IPS-NIHi11 (cell line): ENCODE results near the gene ARSA.
A peak's percentile ranks its signal among the peaks of the same experiment; 100 is the strongest.

Experiments used
- DNase-seq: peaks from one replicate; pipeline ENCODE4 v3.0.0; 2012; ENCODE audit warnings: mixed read lengths, low spot score

The ARSA gene

DNA sequence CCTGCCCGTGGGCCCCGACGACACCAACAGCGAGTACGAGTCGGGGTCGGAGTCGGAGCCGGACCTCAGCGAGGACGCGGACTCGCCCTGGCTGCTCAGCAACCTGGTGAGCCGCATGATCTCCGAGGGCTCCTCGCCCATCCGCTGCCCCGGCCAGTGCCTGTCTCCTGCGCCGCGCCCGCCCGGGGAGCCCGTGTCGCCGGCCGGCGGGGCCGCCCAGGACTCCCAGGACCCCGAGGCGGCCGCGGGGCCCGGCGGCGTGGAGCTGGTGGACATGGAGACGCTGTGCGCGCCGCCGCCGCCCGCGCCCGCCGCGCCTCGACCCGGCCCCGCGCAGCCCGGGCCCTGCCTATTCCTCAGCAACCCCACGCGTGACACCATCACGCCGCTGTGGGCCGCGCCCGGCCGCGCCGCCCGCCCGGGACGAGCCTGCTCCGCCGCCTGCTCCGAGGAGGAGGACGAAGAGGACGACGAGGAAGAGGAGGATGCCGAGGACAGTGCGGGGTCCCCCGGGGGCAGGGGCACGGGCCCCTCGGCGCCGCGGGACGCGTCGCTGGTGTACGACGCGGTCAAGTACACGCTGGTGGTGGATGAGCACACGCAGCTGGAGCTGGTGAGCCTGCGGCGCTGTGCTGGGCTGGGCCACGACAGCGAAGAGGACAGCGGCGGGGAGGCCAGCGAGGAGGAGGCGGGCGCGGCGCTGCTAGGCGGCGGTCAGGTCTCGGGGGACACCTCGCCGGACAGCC lies 23.5 kb downstream of the ARSA start:
- no peak for DNase-seq

DNA sequence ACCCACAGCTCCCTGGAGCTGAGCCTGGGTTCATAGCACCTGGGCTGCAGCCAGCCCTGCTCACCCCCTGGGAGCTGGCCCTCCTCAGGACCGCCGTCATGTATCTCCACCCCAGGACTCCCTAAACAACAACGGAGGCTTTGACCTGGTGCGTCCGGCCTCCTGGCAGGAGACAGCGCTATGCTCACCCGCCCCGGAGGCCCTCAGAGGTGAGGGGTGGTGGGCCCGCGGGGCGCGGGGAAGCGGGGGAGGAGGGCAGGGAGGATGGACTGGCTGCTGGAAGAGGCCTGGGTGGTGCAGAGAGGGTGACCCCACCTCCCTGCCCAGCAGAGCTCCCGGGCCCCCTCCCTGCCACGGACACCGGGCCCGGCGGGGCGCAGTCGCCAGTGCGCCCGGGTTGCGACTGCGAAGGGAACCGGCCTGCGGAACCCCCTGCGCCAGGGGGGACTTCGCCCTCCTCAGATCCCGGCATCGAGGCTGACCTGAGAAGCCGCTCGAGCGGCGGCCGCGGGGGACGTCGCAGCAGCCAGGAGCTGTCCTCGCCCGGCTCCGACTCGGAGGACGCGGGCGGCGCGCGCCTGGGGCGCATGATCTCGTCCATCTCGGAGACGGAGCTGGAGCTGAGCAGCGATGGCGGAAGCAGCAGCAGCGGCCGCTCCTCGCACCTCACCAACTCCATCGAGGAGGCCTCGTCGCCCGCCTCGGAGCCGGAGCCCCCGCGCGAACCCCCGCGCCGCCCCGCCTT lies 24.3 kb downstream of the ARSA start:
- no peak for DNase-seq

DNA sequence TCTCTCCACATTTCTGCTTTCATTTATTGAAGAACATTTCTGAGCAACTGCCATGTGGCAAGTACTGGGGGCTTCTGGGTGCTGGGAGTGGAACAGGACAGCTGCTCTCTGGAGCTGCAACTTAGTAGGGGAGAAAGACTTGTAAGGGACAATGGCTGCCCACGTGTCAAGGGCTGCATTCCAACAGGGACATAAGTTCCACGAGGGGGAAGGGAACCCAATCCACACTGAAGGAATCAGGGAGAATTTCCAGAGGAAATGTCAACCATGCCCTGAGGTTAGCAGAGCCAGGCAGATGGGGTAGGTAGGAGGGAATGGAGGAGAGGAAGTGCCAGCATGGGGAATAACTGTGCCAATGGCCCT lies 25.6 kb downstream of the ARSA start:
- DNase-seq: no peak

DNA sequence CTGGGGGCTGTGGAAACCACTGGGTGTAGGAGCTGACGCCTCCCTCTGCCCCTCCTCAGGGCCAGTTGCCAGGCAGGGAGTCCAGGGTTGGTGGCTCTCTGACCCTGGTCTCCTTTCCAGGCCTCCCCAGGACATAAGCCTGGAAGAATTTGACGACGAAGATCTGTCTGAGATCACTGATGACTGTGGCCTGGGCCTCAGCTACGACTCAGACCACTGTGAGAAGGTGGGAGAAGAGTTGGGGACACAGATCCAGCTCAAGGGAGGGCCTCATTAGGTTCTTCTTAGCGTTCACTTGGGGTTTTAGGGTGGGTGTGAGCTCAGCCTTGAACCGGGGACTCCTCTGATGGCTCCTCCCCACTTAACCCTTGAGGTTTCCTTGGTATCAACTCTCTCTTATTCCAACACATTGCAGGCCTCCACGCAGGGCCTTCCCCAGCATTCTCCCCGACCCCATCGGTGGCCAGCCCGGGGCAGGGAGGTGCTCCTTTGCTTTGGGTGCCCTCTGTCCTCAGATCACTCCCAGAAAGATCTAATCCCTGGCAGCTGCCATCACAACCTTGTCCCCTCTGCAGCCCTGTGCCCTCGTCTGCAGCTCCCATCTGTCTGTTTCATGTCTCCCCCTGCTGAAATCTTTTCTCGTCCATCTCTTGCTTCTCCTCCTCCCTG lies 26.1 kb downstream of the ARSA start:
- DNase-seq: no peak

DNA sequence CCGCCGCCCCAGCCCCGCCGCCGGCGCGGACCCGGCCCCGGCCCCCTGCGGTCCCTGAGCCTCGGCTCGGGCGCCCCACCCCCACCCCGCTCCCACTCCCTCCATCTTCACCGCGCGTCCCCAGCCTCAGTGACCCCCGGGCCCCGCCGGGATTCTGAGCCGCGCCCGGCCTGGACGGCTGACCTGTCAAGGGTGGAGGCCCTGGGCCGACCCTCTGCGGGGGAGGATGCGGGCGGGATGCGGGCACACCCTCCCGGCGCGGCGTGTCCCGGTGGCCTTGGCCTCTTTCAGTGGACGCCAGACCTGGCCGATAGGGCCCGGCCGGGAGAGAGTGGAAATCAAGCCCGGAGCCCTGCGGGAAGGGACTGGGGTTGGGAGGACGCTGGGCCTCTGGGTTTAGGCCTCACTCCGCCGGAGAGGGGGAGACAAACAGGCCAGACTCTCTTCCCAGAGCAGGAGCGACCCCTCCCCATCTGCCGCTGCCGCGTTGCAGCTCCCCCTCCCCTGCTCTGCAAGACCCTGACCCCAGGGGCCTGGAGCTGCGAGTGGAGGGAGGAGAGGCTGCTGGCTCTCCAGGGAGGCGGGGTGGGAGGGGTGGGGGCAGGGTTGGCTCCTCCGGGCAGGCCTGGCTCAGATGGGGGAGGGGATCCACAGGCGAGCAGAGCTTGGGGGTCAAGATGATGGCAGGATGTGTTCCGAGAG lies 26.8 kb downstream of the ARSA start:
- peak; percentile 59 for DNase-seq

DNA sequence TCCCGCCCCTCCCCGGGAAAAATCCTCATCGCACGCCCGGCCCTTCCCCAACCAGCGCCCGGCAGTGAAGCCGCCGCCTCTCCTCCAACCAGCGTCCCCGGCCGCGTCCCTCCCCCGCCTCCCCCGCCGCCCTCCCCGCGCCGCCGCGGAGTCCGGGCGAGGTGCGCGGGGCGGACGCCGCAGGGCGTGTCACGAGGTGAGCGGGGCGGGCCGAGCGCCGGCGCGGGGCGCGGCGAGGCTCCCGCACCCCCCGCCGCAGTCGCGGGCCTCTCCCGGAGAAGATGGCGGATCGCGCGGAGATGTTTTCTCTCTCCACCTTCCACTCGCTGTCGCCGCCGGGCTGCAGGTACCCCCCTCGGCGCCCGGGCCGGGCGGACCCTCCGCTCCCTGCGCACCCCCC lies 27.4 kb downstream of the ARSA start, which contains the start of gene MAPK8IP2:
TSS of gene MAPK8IP2 (plus strand) at position 256 of the 400 bp plus-strand sequence. CDS start at position 282, 26 bp downstream.
- DNase-seq: peak; percentile 75

DNA sequence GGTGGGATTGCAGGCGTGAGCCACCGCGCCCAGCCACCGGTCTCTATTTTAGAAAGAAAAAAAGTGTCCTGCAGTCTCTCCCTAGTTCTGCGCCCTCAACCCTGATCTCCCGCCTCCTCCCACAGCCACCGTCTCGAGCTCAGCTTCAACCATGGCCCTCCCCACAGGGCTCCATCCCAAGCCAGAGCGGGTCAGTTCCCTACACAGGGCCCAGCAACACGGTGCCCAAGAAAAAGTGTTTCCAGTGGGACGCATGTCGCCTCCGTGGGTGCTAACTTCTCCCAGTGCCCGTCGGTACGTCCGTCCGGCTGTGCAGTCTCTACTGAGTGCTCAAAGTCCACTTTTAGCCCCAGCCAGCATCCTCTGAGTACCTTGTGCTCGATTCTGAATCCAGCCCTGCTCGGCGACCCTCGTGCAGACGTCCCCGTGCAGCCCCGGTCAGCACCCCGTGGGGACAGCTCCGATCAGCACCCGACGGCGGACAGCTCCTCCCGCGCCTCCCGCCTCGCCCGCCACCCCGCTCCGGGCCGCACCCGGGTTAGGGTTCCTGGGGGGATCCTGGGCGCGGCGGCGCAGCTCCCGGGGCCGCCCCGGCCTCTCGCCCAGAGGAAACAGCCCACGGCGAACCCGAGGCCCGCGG lies 28.0 kb downstream of the ARSA start:
- DNase-seq: peak; percentile 99

DNA sequence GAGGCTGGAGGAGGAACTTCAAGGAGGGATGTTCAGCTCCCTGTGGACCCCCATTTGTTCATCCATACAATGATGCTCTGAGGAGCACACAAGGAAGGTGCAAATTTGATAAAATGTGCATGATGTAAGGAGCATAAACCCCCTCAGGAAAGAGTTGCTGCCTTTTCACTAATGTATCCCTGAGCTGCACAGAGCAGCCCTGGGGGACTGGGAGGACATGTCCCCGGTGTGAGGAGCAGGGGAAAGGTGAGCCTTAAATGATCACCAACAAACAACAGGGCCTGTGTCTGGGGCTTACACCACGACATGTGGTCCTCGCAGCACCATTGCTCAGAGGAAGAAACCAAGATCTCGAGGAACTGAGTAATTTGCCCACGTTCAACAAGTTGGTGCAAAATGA lies 30.9 kb downstream of the ARSA start:
- no peak for DNase-seq

DNA sequence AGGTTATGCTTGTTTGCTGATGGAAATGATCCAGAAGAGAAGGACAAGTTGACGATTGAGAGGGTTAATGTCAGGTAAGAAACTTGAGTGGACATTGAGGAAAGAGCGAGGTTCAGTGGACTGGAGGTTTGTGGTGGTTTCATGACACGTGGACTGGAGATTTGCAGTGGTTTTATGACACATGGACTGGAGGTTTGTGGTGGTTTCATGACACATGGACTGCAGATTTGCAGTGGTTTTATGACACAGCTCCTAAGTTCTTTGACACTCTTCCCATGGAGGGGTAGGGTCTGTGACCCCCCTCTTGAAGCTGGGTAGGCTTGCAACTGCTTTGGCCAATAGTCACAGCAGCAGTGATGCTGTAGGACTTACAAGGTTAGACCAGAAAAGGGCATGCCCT lies 32.8 kb downstream of the ARSA start:
- no peak for DNase-seq

DNA sequence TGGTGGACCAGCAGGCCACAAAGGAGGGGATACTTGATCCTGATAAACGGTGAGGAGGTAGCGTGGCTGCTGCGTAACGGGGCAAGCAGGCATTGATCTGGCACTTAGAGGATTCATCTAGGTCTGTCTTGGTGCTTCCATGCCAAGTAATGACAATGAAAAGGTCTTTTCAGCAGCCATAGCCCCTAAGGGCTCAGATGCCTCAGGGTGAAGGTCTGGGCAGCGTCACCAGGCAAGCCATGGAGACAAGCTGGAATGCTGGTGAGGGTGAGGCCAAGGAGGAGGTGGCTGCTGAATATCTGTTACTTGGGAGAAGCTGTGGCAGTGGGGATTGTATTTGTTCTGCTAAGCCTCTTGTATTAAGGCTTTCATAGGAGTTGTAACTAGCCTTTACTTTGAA lies 40.5 kb downstream of the ARSA start:
- DNase-seq: no peak

DNA sequence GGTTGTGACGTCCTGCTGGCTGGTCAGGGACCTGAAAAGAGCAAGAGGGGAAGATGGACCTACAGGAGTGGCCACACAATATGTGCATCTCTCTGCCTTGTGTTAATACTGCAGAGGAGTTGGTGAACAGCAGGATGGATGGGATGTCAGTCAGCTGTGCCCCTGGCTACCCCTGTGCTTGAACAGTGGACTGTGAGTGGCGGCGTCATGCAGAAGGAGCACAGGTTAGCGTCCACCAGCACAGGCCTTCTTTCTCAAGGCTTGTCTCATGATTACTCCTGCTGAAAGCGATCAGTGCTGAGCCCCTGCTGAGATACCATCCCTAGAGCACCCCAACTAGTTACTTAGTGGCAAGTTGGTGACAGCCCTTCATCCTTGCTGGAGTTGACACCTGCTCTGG lies 41.5 kb downstream of the ARSA start:
- DNase-seq: no peak

DNA sequence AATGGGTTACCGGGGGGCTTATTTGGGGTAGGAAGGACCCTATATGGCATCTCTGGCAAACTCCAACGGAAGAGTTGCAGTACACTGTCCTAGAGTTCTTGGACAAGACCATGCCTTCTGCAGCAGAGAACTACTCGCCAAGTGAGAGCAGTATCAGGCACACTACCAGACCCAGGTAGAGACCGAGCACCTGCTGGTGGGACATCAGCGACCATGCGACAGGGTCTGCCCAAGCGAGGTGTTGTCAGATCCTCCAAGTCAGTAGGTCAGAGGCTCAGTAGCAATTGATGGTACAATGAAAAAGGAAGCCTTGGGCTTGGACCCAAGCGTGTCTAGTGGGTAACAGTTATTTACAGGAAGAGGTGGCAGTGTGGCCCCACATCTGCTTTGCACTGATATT lies 42.2 kb downstream of the ARSA start:
- no peak for DNase-seq

DNA sequence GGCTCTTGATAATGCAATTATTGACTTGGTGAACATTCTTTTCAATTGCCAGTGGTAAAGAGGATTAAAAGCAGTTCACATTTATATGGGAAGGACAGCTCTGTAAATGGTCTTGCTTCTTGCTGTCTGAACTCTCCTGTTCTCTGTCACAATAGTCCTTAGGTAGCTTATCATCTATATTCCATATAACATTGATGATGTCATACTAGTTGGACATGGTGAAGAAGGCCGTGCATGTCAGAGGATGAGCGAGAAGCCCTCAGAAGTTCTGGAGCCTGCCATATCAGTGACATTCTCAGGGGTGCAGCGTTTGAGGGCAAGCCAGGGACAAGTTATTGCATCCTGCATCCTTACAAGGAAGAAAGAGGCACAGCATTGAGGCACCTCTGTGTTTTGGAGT lies 42.7 kb downstream of the ARSA start:
- no peak for DNase-seq

DNA sequence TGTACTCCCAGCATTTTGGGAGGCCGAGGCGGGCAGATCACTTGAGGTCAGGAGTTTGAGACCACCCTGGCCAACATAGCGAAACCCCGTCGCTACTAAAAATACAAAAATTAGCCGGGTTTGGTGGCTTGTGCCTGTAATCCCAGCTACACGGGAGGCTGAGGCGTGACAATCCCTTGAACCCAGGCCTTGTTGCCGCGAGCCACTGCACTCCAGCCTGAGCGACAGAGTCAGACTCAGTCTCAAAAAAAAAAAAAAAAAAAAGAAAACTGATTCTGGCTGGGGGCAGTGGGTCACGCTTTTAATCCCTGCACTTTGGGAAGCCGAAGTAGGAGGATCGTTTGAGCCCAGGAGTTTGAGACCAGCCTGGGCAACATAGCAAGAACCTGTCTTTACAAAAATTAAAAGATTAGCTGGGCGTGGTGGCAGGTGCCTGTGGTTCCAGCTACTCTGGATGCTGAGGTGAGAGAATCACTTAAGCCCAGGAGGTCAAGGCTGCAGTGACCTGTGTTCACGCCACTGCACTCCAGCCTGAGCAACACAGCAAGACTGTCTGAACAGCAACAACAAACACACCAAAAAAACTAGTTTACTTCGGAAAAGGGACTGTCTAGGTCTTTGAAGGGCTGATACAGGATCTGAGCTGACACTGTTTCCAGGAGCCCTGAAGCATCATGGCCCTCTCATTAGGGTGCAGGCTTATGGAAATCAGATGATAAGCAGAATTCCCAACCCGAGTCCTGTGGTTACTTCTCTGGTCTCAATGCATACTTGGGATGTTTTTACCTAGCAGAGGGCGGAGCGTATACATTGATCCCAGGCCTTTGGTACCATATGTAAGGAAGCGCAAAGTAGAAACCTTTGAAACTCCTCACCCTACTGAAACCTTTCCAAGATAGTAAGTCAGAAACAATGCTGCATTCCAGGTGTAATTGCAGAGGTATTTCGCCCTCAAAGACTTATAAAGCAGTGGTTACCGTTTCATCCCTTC lies 43.6 kb downstream of the ARSA start:
- DNase-seq: no peak

DNA sequence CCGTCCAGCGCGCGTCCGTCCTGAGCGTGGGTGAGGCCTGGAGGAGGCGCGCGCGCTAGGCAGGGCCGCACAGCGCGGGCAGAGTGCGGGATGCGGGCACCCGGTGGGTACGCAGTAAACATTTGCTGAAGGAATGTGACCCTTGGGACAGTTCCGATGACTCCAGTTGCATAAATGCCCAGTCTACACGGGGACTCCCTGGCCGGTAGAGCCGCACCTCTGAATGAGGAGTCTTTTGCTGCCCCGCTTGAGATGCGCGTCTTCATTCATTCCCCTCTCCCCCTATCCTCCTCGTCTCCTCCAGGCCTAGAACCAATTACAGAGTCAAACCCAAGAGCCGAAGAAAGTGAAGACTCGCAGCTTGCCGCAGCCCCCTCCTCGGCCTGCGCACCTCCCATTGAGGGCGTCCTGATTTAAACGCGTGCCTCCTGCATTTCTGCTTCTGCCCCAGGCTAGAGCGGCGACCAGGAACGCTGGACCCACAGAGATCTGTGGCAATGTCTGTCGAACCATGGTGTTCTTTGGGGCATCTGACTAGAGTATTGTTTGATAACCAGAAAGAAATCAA lies 44.6 kb downstream of the ARSA start:
- peak; percentile 30 for DNase-seq

DNA sequence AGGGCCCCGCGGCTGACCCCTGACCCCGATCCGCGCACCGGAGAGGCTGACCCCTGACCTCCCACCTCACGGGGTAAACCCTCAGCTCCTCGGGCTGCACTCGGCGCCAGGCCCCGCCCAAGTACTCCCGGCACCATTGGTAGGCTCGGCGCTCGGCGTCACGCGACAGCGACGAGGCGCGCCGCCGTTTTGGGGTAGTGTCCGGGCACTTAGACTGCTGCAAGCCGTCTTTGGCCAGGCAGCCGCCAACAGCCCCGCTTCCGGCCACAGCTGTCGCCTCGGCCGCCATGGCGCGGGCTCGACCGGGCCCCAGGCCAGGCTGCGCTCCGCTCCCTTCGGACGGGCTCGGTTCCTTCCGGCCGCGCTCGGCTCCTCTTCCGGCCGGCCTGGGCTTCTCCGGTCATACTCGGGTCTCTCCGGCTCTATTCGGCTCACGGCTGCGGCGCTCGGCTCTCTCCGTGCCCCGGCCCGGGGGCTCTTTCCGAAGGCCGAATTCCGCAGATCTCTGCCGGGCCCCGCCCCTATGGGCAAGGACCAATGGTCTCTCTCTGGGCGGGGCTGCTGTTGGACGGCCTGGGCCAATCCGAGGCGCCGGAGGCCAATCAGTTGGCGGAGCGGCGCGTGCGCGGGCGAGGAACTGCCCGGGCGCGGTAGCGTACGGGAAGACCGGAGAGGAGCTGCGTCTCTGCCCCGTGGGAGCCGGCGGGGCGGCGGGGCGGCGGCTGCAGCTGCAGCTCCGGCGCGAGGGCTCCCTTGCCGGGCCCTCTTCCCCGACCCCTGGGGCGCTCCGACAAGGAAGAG lies 45.3 kb downstream of the ARSA start, which contains the start of gene CHKB:
TSS of gene CHKB (minus strand) at position 357 of the 801 bp plus-strand sequence. CDS start at position 289, 68 bp downstream.
- peak; percentile 99 for DNase-seq

DNA sequence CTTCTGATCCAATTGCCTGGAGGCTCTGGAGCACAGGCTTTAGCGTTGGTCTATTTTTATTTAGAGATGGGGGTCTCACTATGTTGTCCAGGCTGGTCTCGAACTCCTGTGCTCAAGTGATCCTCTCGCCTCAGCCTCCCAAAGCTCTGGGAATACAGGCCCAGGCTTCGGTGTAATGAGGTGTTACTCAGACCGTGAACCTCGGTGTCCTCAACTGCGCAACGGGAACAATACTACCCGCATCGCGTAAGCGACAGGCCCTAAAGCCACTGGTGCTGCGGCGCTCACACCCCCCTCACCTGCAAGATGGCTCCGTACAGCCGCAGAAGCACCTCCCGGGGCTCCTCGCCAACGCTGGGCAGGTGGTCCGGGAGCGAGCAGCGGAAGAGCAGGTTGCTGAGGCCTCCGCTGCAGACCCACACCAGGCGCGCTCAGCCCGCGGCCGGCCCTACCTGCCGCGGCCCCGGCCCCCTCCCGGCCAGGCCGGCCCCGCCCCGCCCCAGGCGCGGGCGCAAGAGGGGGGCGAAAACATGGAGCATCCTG lies 45.9 kb downstream of the ARSA start:
- DNase-seq: no peak

DNA sequence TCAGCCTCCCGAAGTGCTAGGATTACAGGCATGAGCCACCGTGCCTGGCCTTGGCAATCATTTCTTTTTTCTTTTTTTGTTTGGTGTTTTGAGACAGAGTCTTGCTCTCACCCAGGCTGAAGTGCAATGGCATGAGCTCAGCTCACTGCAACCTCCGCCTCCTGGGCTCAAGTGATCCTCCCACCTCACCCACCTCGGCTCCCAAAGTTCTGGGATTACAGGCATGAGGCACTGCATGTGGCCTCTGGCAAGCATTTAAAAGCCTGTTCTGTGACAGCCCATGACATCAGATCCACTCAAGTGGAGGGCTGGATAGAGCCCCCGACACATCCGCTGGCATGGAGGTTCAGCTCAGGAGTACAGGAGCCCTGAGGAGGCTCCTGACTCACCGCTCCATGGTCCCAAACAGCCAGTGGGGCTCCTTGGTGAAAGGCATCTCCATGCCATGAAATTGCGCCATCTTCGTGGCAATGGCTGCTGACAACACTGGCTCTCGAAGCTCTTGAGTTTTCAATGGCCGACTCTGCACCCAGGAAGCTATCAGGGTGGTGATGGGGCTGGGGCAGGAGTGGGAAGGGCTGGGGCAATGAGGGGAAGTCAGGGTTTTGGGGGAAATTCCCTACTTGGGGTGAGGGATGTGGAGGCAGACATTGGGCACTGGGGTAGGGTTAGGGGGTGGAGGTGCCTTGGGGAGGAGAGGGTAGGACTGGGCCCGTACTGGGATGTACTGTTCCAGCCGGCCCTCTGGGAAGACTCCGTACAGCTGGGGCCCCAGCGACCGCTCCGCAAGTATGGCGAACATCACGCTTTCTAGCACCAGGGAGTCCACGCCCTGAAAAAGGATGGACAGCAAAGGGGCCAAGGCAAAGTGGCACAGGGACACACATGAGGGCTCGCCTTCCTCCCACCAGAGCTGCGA lies 46.7 kb downstream of the ARSA start:
- DNase-seq: no peak
